Measurements from ENCODE around the gene MACO1.
"Not testable (repeated sequence)": the region's sequence is repeated elsewhere in the genome, so short reads cannot be mapped to it uniquely, and the experiment has no call there.

Gene MACO1

DNA sequence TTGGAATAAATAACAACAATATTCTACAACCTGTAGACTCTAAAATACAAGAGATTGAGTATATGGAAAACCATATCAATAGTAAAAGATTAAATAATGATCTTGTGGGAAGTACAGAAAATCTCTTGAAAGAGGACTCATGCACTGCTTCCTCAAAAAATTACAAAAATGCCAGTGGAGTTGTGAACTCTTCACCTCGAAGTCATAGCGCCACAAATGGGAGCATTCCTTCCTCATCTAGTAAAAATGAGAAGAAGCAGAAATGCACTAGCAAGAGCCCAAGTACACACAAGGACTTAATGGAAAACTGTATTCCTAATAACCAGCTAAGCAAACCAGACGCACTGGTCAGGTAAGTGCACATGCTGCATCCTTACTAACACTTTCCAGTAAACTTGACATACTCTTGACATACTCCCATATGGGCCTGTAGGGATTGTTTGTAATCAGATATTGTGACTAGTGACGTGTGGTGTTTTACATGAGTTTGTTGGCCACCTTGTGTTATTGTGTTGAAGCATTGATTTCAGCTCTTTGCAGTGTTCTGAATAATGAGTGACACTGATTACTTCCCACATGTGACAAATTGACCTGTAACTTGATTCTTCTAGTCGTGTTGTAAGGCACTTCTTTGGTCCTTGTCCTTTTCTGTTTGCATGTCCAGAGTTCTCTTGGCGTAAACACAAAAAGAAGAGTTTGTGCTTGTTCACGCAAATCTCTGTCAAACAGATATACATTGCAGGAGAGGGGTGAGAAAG is 28.0 kb downstream of the MACO1 start:
- DNase-seq = no peak

DNA sequence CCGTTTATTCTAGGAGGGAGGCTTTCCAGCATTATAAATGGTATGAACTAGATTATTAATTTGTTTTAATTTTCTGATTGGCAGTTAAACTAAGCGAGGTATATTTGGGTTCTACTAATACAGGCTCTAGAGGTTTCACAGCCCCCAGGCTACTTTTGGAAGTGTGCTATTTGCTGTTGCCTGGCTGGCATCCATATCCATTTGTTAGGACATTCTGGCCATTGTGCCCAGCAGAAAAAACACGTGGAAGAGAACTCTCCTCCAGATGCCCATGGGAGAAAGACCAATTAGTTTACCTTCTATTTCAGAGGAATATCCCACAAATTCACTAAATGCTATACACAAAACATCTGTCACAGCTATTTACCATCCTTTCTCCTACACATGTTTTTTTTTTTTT is 29.3 kb downstream of the MACO1 start:
- no peak for DNase-seq

DNA sequence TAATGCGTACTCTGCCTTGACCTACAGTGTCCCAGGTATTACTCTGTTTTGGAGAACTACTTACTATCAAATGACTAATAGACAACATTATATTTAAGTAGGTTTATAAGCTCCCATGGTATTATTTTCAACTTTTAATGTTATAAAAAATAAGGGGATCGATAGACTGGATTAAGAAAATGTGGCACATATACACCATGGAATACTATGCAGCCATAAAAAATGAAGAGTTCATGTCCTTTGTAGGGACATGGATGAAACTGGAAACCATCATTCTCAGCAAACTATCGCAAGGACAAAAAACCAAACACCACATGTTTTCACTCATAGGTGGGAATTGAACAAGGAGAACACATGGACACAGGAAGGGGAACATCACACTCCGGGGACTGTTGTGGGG is 30.1 kb downstream of the MACO1 start:
- DNase-seq = not testable (repeated sequence)

DNA sequence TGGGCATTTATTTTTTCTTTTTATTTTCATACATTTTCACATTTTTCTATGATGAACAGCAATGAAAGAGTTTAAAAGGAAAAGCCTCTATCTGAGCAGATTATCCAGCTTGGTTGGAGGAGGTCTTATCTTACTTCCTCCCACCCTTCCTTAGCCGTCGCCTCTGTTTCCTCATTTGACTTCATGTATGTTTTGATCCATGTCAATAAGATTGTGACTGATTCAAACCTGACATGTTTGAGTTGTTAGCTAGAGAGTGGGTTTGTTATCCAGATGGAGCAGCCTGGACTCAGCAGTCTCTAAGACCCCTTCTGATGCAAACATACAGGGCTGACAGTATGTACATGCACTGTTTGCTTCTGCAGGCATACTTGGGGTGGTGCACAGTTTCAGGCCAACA is 31.2 kb downstream of the MACO1 start:
- DNase-seq = no peak

DNA sequence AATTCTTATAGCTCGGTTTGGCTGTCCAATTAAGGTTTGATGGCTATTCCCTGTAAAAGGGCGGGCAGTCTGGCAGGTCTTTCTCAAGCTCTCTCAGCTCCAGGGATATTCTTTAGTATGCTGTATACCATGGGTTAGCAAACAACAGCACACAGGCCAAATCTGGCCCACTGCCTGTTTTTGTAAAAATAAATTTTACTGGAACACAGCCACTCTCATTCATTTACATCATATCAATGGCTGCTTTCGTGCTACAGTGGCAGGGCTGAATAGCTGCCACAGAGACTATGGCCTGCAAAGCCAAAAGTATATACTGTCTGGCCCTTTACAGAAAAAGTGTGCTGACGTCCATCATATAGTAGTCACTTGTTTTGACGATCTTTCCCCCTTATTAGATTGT is 32.0 kb downstream of the MACO1 start:
- DNase-seq = peak; percentile 41

DNA sequence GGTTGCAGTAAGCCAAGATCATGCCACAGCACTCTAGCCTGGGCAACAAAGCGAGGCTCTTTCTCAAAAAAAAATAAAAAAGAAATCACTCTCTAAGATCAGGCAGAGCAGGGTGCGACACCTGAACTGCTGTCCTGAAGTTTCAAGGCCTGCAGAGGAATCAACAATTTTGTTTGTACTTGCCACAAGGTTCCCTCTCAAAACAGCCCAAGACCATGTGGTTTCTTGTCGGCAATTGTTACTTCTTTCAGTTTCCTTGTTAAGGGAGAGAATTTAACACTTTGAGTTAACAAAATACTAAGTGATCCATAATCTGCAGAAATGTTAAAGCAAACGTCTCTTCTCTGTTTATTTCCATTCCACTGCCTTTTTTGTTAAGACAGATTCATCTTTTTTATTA is 36.5 kb downstream of the MACO1 start:
- DNase-seq = no peak

DNA sequence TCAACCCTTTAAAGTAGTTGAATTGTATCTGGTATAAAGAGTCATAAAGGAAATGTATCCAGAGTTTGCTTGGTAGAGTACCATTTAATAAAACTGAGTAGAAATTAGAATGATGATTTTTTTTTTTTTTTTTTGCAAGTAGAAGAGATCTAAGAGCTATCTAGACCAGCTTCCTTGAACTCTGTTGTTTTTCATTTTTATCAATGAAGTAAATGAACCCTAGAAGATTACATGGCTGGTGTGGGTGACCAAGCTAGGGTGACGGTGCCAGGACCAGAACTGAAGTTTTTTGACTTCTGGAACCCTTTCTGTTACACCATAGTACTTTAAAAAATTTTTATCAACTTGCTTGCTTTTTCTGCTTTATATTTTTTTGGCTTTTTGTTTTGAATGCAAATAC is 36.9 kb downstream of the MACO1 start:
- DNase-seq = no peak

DNA sequence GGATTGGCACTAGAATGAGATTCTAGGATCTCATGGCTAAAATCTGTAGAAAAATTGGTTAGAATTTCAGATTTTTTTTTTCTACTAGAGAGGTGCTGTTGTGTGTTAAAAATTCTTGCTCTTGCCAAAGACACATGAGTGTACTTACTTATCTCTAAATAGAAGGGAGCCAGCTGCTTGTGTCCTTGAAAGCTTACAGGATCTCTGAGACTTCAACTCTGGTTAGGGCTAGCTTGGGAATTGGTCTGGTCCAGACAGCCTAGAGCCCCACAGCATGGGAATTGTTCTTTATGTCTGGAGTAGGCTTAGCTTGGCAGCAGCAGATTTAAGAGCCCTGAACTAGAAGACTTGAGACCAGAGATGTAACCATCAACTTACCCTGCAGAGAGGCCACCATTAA is 37.3 kb downstream of the MACO1 start:
- peak; percentile 67 for DNase-seq

DNA sequence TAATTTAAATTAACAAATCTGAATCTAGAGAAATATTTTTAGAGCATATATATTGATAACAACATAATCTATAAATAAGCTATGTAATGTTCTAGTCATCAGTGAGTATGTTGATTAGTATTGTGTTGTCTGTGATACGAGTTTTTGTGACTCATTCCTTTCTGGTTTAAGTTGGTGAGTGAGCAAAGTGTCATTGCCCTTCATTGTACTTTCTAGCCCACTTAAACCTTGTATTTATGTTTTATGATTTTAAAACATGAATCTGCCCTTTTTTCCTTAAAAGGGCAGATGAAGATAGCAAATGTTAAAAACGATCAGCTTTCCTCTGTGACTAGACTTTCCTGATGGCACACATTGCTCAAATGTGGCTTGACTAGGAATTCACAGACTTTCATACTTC is 38.5 kb downstream of the MACO1 start:
- no peak for DNase-seq

DNA sequence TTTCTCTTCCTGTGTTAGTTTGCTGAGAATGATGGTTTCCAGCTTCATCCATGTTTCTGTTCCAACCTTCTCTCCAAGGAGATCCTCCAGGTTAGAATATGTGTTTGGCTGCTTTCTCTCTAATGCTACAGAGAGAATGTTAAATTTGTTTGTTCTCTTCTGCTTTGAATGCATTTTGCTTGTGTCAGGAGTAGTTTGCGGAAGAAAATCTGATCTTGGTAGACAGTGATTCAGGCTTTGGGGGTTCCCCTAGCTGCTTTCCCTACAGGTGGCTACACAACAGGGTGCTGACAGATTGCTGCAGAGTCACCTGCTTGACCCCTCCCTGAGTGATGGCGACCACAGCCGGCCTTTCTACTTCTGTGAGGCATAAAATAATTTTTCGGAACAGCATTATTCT is 41.8 kb downstream of the MACO1 start:
- no peak for DNase-seq

DNA sequence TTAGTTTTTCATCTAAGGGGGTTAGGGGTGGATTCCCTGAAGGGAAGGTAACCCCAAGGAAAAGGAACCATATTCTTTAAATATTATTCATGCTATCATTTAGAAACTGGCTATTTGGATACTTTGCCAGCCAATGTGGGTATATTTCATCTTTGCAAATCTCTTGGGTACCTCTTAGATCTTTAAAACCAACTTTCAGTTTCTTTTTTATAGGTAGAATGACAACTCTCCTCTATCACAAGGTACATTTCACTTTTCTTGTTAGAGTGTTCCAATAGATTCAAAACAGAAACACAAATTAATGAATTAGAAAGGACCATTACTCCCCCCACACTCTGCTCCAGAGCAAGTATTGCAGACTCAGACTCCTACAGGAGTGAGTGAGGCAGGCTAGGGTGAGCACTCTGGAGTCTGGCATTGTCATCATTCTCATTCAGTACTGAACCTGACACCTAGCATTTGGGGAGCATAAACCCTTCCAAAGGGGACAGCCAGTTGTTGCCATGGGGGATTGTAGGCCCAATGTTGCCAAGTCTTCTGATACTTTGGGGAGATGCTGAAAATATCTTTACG is 43.0 kb downstream of the MACO1 start:
- DNase-seq = no peak

DNA sequence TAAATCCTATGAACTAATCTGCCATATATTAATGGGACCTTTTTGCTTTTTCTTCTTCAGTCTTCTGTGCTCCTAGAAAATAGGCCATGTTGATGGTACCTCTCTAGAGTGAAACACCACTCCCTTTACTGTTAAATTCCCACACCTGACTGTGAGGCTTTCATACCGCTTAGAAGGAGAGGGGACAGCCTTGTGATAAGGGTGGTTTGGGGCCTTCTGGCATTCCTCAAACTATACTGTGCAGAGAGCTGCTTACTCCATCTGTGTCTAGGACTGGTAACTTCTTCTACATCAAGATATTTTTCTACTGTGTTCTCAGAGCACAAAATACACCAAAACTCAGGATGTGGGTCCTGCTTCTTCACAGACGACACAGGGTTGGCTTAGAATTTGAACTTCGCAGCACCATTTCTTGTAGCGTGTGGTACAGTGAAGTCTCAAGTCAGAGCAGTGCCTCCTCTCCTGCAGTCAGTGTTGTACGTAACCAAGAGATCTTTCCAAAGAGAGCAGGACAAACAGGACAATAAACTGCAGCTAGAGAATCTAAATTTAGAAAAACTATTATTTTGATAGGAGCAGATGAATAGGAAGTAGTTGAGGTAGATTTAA is 43.8 kb downstream of the MACO1 start:
- no peak for DNase-seq

DNA sequence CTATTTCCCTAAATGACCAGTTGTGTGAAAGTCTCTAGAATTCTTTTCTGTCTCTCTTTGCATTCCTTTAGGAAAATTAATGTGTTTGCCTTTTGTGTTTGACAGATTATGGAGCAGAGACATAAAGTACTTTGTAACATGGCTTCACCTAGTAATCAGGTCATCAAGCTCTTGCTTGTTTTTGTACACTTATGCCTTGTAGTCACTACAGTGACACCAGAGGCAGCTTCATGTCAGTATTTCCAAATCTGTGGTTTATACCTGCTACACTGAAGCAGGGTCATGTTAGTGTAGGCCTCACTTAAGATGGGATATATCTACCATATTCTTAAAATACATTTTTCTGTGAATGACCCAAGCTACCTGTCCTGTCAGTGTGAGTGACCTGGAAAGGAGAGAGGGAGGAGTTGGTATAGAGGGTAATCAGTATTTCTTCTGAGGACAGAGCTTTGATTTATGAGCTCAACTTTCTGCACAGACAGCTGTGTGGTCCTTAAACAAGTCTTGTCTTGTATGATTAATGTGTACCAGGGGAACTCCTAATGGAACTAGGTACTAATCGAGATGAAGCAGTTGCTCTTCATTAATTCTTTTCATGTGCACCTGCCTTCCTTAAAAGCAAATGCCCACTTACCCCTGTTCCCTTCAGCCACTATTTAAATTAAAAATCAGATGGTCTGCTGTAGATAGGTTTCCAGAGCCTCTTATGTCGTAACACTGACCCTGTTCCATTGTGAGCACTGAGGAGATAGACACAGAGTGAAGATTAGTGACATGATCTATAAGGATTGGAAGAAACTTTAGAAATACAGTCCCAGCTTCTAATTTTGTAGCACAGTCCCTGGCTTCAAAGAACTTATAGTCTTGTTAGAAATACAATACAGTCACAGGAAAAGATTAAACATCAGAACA is 45.7 kb downstream of the MACO1 start:
- peak; percentile 95 for DNase-seq

DNA sequence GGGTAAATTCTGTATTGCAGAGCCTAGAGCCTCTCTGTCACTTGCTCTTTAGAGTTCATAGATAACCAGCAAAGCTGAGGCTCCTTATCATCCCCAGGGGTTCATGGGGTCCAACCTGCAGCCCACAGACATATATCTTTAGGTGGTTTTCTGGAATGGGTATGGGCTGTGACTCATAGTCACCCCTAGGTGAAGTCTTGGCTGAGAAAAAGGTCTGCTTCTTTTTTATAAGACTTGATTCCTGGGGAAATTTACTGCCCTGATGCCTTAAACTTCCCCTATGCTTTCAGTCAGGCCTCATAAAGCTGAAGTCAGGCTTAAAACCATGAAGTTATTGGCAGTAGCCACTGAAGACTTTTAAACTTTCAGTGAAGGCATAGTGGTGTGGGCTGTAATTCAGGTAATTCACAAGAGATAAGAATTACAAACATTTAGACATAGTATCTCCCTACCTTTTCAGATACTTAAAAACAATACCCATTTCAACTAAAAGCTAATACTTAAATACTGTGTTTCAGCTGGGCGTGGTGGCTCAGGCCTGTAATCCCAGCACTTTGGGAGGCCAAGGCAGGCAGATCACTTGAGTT is 46.8 kb downstream of the MACO1 start:
- peak; percentile 72 for DNase-seq

DNA sequence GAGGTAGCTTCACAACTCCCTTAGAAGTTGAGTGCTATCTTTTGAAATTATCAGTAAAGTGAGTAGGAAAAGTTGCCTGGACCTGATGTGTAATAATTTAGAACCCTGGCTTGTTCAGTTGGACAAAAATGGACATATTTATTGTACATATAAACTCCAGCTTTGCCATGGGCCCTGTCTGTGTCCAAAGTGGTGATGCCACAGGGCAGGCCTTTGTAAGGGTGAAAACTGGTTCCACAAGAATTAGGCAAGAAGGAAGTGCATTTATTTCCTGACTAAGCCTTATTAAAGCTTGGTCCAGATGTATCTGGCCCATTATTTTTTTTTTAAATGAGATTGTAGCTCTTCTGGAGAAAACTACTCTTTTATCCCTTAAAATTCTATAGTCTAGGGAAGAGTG is 47.9 kb downstream of the MACO1 start:
- no peak for DNase-seq

DNA sequence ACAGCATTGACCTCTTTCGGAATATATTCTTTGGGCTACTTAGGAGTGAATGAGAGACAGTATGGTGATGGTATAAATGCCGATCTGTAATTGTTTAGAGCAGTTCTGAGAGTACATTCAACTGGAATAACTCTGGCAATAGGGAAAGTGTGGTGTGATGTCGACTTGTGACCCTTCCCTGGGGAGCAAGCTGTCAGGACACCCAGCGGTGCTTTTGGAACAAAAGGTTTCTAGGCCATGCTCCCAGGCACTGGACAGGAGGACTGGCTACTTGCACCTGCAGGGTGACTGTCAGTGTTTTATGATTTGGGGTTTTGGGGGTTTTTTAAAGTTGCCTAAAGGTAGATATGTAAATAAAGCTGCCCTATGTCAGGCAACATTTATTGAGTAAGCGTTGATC is 50.9 kb downstream of the MACO1 start:
- DNase-seq = no peak

DNA sequence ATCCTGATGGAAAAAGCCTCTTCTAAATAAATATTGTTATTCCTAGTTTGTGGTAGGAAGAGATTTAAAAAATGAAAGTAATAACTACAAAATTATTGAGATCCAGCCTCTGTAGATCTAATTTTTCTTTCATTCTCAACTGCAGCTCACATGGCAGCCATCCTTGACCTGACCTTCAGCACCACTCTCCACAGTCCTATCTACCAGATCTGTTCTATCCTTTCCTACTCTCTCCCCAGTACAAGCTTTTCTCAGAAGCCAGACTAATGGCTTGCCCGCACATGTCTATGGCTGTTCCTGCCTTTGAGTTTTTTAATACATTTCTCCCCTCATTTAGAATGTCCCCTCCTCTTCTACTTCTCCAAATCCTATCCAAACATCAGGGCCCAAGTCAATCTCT is 51.5 kb downstream of the MACO1 start:
- no peak for DNase-seq

DNA sequence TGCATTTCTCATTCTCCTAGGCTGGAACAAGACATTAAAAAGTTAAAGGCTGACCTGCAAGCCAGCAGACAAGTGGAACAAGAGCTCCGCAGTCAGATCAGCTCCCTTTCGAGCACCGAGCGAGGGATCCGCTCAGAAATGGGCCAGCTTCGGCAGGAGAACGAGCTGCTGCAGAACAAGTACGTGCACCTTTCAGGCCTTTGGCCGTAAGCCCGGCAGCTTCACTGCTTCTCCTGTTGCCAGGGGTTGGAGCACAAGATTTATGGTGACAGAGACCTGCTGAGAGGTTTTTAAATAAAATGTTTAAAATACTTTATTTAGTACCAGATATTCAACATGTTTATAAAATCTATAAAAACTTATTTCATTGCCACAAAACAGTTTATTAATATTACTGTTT is 53.4 kb downstream of the MACO1 start:
- DNase-seq = peak; percentile 77

DNA sequence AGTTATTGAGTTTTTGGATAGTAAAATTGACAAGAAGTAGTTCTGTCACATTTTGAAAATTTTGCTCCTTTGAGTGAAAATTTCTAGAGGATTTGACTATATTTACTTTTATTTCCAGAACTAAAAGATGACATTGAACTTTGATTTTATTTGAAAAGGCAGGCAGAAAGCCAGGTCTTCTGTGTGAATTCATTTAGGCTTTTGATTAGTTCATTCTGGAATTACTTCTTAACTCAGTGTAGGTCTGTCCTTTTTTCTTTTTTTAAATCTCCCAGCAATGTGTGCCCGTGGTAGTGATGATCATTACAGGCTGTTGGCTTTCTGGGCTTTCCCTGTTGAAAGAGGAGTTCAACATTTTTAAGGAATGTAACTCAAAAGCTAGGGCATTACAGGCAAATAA is 53.8 kb downstream of the MACO1 start:
- no peak for DNase-seq

DNA sequence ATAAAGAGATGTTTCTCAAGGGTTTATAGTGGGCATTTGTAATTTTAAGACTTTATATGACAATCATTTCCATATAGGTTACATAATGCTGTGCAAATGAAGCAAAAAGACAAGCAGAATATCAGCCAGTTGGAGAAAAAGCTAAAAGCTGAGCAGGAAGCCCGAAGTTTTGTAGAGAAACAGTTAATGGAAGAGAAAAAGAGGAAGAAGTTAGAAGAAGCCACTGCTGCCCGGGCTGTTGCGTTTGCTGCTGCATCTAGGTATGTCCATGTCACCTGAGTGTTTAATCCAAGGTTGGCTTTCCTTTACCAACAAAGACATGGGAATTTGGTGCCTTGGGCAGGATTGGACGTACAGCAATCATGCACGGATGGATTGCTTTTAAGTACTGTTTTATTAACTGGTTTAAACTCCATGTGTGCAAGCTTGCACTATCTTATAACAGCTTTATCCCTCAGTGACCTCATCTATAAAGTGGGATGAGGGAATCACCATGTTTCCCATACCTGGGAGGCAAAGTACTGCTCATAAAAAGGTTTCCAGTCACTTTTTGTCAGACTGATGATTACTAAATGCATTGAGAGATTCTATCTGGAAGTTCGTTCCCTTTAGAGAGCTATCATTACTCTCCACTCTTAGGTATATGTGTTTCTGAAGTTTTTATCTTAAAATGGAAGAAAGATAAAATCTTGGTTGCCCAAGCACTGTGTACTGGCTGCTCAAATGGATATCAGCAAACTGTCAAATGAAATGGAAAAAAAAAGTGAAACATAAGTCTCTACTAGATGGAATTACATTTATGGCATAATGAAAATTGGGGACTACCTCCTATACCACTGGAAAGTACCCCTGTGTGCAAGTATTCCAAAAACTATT is 55.1 kb downstream of the MACO1 start:
- DNase-seq = no peak

DNA sequence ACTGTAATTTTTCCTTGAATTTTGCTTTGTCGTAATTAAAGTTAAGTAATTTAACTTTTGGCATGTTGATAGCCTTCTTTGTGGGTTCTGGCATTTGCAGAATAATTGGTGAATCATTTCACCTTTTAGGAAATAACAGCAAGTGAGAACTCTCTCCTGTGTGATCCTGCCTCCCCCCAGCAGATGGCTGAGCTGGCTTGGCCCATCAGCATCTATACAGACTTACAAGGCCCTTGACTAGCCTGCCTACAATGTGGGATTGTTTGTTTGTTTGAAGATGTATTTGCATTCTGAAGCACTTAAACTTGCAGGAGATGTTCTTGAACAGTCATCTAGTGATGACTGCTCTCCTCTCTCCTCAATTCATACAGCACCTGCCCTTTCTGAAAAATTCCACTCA is 55.9 kb downstream of the MACO1 start:
- peak; percentile 89 for DNase-seq

DNA sequence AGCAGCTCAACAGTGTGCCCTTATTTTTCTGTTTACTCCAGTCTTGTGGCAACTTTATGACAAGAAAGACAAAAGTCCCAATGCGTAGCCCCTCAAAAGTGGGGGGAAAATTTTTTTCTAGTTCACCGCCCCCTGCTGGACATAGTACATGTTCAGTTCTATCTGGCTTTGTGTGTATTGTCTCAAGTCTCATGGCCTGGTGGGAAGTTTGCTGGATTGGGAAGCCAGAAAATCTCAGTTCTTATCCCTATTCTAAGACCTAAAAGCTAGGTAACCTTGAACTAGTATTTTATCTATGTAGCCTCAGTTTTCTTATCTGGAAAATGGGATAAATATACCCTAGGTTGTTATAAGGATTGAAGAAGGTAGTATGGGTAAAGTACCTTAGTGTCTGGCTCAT is 56.9 kb downstream of the MACO1 start:
- no peak for DNase-seq

All from DMS79 (cell line).